Mucosa of descending colon (tissue), 3 donors: Measurements from ENCODE around the gene DEAF1. TPM values are rescaled to one million over a fixed set of nuclear protein-coding genes. Genes with fewer than 3 reads are reported as not detected.

Experiments used
- ATAC-seq: fragments of 200-7000 bp; cut with Tn5 transposase; one replicate; pipeline ENCODE4 v1.9.1; 2020; ENCODE audit warnings: mild to moderate bottlenecking, moderate library complexity
- DNase-seq, 3 donors: peaks; one replicate each; pipeline ENCODE4 v3.0.0-alpha.2; 2020
- H3K36me3 ChIP-seq: fragments of 200-600 bp; one replicate; pipeline ENCODE4 v1.8.0; 2021; ENCODE audit warnings: low read depth, mild to moderate bottlenecking
- H3K4me1 ChIP-seq: fragments of 200-600 bp; one replicate; pipeline ENCODE4 v1.8.0; 2021; ENCODE audit warnings: low read depth, mild to moderate bottlenecking
- H3K4me3 ChIP-seq: fragments of 200-600 bp; one replicate; pipeline ENCODE4 v1.8.0; 2021; ENCODE audit warnings: mild to moderate bottlenecking
- H3K9me3 ChIP-seq: fragments of 200-600 bp; one replicate; pipeline ENCODE4 v1.8.0; 2021; ENCODE audit warnings: mild to moderate bottlenecking
- CTCF ChIP-seq: fragments of 200-600 bp; IDR thresholded peaks from one replicate; pipeline ENCODE4 v1.8.0; 2022; ENCODE audit warnings: antibody characterized with exemption, mild to moderate bottlenecking
- intact Hi-C, 2 donors: fragments of 100-400 bp; cut with DNase I in 1 of 2; cut with micrococcal nuclease in 1 of 2; formaldehyde crosslinking; loops; one replicate each; pipeline versions ENCODE4 v1.11.0 to v1.11.1; 2022; cut with DNase I, micrococcal nuclease
- total RNA-seq, 3 donors: library from RNA; stranded (reverse); fragmentation: NEBNext Ultra II Directional in 2 of 3; extraction: Animal tissue kit (Norgen Biotek cat#: 25700) in 2 of 3; gene quantifications; one replicate each; pipeline versions ENCODE4 v1.2.1 to v1.2.4, GENCODE V29; 2021 to 2023
- donor health status: DM: no; HTN: no; CAD: no; lungs with moderate emphysema.
- donor health status: DM: no; HTN: no; CAD: no.
- donor health status: DM: no; HTN: yes; CAD: no.

Gene DEAF1
- total RNA-seq, 3 donors from 2014 or later, result 25.1 to 35.7 (median 25.9) TPM

- TF ChIP-seq CTCF, result no peak
- no peak for ATAC-seq
- Histone ChIP-seq H3K9me3 (no peaks in the 10 kb centered on the region), H3K4me3 (no peak overlapping the region), H3K36me3 (no peaks in the 10 kb centered on the region), H3K4me1 (peaks cover under 1% of the 10 kb centered on the region)
- no peak for DNase-seq
- intact Hi-C loops, result no loop called here
Measured at GRCh38 chr11:733072-733471, 38.0 kb upstream of the DEAF1 start.

- ATAC-seq (no peak), DNase-seq (peak in 1 of 3 donors; percentile 7)
Measured at GRCh38 chr11:729492-730074, 34.6 kb upstream of the DEAF1 start.

GRCh38 chr11:728901-729491, 34.0 kb upstream of the DEAF1 start:
- Histone ChIP-seq H3K4me1 (peaks cover 24% of the 10 kb centered on the region), H3K4me3 (no peak overlapping the region), H3K36me3 (no peaks in the 10 kb centered on the region), H3K9me3 (no peaks in the 10 kb centered on the region)
- DNase-seq (no peak), ATAC-seq (no peak)
- TF ChIP-seq CTCF, result no peak
- intact Hi-C loops, result loop anchor here (5.0 to 10.0 kb wide), 3 partner anchors 64 to 174 kb away; no protein-coding TSS in a partner anchor

More at GRCh38 chr11:729492-730074, 34.6 kb upstream of the DEAF1 start:
- H3K4me3 ChIP-seq, result no peak overlapping the region
- no peaks in the 10 kb centered on the region for H3K36me3 ChIP-seq
- no peaks in the 10 kb centered on the region for H3K9me3 ChIP-seq
- peaks cover 24% of the 10 kb centered on the region for H3K4me1 ChIP-seq
- no peak for TF ChIP-seq CTCF
- intact Hi-C loops, result loop anchor here (5.0 to 10.0 kb wide), 3 partner anchors 65 to 175 kb away; no protein-coding TSS in a partner anchor

- peak; percentile 80 for ATAC-seq
- intact Hi-C loops, result loop anchor here (5.0 to 10.0 kb wide), 3 partner anchors 63 to 173 kb away; no protein-coding TSS in a partner anchor
- peak; percentile 98 for TF ChIP-seq CTCF
- Histone ChIP-seq H3K4me1 (peaks cover 24% of the 10 kb centered on the region), H3K9me3 (no peaks in the 10 kb centered on the region), H3K4me3 (no peak overlapping the region), H3K36me3 (no peaks in the 10 kb centered on the region)
- peak; percentile 88 to 91 (median 91) for DNase-seq
Measured at GRCh38 chr11:727859-728748, 33.1 kb upstream of the DEAF1 start.

- no peaks in the 10 kb centered on the region for H3K36me3 ChIP-seq
- H3K4me3 ChIP-seq, result no peak overlapping the region
- ATAC-seq, result no peak
- peak; percentile 17 to 61 (median 50) for DNase-seq
- H3K4me1 ChIP-seq, result peaks cover 24% of the 10 kb centered on the region
- H3K9me3 ChIP-seq, result no peaks in the 10 kb centered on the region
- TF ChIP-seq CTCF, result no peak
- intact Hi-C loops, result loop anchor here (5.0 to 10.0 kb wide), 3 partner anchors 62 to 172 kb away; no protein-coding TSS in a partner anchor
Measured at GRCh38 chr11:727281-727701, 32.3 kb upstream of the DEAF1 start.
